ENCODE data around the gene CEBPB.
"Not testable (repeated sequence)": the region's sequence is repeated elsewhere in the genome, so short reads cannot be mapped to it uniquely, and the experiment has no call there.

Gene CEBPB

DNA sequence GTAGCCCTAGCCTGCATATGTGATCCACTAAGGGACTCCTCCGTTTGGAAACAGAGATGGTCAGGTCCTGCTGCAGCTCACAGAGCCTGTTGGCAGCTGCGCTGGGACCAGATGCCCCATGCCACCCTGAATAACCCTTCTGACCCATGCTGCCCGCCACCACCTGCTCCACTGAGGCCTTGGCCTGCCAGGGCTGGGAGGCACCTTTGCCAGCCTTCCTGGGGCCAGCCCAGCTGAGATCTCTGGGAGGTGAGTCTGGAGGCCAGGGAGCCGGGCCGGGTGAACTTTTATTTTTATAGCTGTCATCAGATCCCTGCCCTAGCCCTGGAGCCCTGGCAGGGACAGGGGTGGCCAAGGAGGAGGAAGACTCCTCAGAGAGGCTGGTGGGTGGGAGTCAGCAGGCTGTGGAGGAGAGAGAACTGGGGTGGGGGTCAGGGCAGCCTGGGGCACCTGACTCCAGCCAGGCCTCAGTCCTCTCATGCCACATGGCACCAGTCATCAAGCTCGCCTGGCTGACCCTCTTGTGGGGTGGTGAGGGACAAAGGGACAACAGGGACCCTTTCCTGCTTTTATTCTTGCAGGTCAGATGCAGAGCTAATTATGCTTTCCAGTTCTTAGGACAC, 10.0 kb downstream of the CEBPB start:
- H3K36me3 Mint-ChIP-seq (ENCODE audit: insufficient read depth), result peaks cover 4% of the 10 kb centered on the region
- H3K27me3 Mint-ChIP-seq, result no peaks in the 10 kb centered on the region
- ATAC-seq (replicated peaks), result no peak
- DNase-seq, result no peak
- H3K4me1 Mint-ChIP-seq (ENCODE audit: low read depth in 2 of 2), result peaks cover 4 to 5% of the 10 kb centered on the region in 2 donors
- H3K9me3 Mint-ChIP-seq, result peaks cover 2 to 8% of the 10 kb centered on the region in 2 donors
- H3K4me3 Mint-ChIP-seq, result no peak overlapping the region
- no peak overlapping the region for H3K27ac Mint-ChIP-seq

DNA sequence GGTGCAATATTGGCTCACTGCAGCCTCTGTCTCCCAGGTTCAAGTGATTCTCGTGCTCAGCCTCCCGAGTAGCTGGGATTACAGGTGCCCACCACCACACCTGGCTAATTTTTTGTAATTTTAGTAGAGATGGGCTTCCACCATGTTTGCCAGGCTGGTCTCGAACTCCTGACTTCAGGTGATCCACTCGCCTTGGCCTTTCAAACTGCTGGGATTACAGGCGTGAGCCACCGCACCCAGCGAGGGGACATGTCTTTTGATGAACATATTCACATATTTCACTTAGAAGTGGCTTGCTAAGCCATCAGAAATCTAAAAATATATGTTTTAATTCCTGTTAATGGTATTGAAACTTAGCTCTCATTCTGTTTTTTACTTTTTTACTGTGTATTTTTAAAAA, 11.1 kb downstream of the CEBPB start:
- H3K27me3 Mint-ChIP-seq; H3K27ac Mint-ChIP-seq; H3K36me3 Mint-ChIP-seq (ENCODE audit: insufficient read depth); ATAC-seq (replicated peaks); H3K9me3 Mint-ChIP-seq; DNase-seq; H3K4me3 Mint-ChIP-seq; H3K4me1 Mint-ChIP-seq (ENCODE audit: low read depth in 2 of 2): not testable (repeated sequence)

DNA sequence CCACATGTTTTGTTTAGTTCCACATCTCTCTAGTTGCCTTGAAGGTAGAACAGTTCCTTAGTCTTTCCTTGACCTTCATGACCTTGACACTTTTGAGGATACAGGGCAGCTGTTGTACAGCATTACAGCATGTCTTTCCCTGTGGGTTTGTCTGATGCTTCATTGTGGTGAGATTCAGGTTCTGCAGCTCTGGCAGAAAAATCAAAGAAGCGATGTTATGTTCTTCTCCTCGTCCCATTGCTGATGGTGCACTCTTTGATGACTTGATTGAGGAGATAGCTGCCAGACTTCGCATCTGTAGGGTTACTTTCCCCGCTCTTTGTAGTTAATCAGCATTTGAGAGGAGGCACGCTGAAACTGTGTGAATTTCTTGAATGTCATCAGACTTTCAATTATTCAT, 12.0 kb downstream of the CEBPB start:
- H3K4me3 Mint-ChIP-seq, result no peak overlapping the region
- ATAC-seq (replicated peaks) (no peak), DNase-seq (no peak)
- peaks cover 2 to 8% of the 10 kb centered on the region in 2 donors for H3K9me3 Mint-ChIP-seq
- no peak overlapping the region for H3K27ac Mint-ChIP-seq
- no peaks in the 10 kb centered on the region for H3K4me1 Mint-ChIP-seq (ENCODE audit: low read depth in 2 of 2)
- peaks cover 3 to 11% of the 10 kb centered on the region in 2 donors for H3K27me3 Mint-ChIP-seq
- peaks cover 4% of the 10 kb centered on the region for H3K36me3 Mint-ChIP-seq (ENCODE audit: insufficient read depth)

DNA sequence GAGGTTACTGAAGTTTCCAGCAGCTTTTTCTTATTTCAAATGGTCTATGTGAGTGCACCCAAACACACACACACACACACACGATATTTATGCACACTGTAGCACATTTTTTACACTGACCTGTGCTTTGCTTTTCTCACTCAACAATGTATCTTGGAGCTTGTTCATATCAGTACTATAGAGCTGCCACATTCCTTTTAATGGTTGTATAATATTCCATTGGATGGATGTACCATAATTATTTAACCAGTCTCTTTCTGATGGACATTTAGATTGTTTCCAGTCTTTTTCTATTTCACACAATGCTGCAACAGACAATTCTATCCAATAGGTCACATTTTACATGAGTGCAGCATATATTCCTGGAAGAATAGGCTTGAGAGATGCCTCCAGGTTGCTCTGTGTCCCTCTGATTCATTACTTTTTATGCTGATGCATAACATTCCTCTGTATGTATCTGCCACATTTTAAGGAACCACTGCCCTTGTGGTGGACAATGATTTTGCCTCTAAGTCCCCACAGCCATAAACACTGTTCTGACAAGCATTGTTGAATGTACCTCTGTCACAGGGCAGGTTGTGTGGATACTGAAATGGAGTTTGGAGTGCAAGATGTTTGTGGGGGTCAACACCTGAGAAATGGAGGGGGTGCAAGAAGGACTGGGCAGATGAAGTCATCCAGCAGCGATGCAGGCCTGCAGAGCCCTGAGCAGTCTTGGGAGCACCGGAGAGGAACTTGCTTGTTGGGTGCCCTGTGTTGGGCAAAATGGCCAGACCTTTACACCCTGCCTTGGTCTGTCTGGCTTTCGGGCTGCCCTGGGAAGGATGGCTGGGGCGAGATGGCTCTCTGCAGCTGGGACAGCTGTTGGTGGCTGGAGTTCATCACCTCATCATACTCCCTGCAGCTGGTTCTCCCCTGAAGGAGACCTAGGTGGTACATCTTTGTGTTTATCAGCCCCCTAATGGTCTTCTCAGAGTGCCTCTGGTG, 13.6 kb downstream of the CEBPB start:
- Mint-ChIP-seq H3K9me3 (peaks cover 2 to 8% of the 10 kb centered on the region in 2 donors), H3K27ac (no peak overlapping the region), H3K4me1 (ENCODE audit: low read depth in 2 of 2) (no peaks in the 10 kb centered on the region), H3K27me3 (peaks cover 5 to 16% of the 10 kb centered on the region in 2 donors), H3K36me3 (ENCODE audit: insufficient read depth) (peaks cover 4% of the 10 kb centered on the region), H3K4me3 (no peak overlapping the region)
- ATAC-seq (replicated peaks) (no peak), DNase-seq (no peak)

DNA sequence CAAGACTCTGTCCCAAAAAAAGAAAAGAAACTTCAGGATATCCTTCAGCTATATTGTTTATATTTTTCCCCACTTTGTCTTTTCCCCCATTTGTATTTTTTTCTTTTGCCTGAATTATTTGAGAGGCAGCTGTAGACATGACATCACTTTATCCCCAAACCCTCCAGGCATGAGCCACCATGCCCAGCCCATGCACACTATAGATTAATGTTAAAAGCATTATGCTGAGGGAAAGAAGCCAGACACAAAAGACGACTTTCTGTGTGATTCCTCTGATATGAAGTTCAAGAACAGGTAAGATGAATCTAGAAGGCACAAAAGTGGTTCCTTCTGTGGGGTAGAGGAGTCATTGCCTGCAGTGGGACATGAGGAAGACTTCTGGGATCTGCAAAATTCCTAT, 16.4 kb downstream of the CEBPB start:
- Mint-ChIP-seq H3K27me3 (peaks cover 5 to 16% of the 10 kb centered on the region in 2 donors), H3K9me3 (peaks cover 2 to 8% of the 10 kb centered on the region in 2 donors), H3K36me3 (ENCODE audit: insufficient read depth) (no peaks in the 10 kb centered on the region), H3K27ac (no peak overlapping the region), H3K4me3 (no peak overlapping the region), H3K4me1 (ENCODE audit: low read depth in 2 of 2) (peaks cover 0 to 3% of the 10 kb centered on the region in 2 donors)
- ATAC-seq (replicated peaks), result no peak
- DNase-seq, result no peak

DNA sequence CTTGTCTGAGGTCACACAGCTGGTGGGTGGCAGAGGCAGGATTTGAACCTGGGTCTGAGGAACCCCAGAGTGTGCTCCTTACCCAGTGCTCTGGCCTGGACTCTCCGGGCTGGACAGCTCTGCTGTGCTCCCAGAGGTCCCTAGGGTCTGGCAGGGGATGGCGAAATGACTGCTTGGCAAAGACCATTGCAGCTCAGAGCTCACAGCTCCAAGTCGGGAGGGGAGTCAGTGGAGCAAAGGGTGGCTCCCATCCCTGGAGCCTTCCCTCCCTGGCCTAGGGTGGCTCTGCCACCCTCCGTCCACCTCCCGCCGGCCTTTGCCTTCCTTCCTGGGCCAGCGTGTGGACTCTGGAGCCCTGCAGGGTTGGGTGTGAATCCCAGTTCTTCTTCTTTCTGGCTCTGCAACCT, 17.5 kb downstream of the CEBPB start:
- Mint-ChIP-seq H3K4me1 (ENCODE audit: low read depth in 2 of 2) (peaks cover 0 to 3% of the 10 kb centered on the region in 2 donors), H3K36me3 (ENCODE audit: insufficient read depth) (no peaks in the 10 kb centered on the region), H3K27me3 (peaks cover 12 to 24% of the 10 kb centered on the region in 2 donors), H3K27ac (no peak overlapping the region), H3K9me3 (peaks cover 2 to 8% of the 10 kb centered on the region in 2 donors), H3K4me3 (no peak overlapping the region)
- no peak for DNase-seq
- no peak for ATAC-seq (replicated peaks)

DNA sequence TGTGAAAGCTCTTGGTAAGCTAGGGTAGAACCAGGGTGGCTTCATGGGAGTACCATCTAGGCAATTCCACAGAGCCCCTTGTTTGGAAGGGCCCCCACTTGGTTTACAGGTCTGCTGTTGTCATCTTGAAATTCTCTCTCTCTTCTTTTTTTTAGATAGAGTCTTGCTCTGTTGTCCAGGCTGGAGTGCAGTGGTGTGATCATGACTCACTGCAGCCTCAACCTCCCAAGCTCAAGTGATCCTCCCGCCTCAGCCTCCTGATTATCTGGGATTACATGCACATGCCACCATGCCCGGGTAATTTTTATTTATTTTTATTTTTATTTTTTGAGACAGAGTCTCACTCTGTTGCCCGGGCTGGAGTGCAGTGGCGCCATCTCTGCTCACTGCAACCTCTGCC, 18.2 kb downstream of the CEBPB start:
- not testable (repeated sequence) for H3K4me3 Mint-ChIP-seq; H3K4me1 Mint-ChIP-seq (ENCODE audit: low read depth in 2 of 2); ATAC-seq (replicated peaks); H3K36me3 Mint-ChIP-seq (ENCODE audit: insufficient read depth); DNase-seq; H3K27ac Mint-ChIP-seq; H3K9me3 Mint-ChIP-seq
- H3K27me3 Mint-ChIP-seq, result peaks cover 19 to 32% of the 10 kb centered on the region in 2 donors

DNA sequence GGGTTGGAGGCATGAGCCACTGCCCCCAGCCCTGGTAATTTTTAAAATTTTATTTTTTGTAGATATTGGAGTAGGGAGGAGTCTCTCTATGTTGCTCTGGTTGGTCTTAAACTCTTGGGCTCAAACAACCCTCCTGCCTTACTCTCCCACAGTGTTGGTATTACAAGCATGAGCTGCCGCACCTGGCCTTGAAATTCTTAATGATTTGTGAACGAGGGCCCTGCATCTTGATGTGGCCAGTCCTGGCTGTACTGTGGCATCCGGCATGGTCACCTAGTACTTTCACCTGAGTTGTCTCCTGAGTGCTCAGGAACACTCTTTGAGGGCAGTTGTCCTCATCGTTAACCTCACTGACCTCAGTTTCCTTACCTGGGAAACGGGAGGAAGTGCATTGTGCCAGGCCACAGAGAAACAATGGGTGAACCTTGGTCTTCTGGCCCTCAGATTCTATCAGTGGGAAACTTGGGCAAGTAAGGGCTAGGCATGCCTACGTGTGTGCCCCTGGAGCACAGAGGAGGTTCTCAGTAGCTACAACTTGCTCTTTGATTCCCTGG, 19.5 kb downstream of the CEBPB start:
- no peak overlapping the region for H3K4me3 Mint-ChIP-seq
- H3K4me1 Mint-ChIP-seq (ENCODE audit: low read depth in 2 of 2), result peaks cover 0 to 3% of the 10 kb centered on the region in 2 donors
- no peak overlapping the region for H3K27ac Mint-ChIP-seq
- H3K36me3 Mint-ChIP-seq (ENCODE audit: insufficient read depth), result no peaks in the 10 kb centered on the region
- DNase-seq, result no peak
- peaks cover 25 to 45% of the 10 kb centered on the region in 2 donors for H3K27me3 Mint-ChIP-seq
- H3K9me3 Mint-ChIP-seq, result no peaks in the 10 kb centered on the region
- no peak for ATAC-seq (replicated peaks)

DNA sequence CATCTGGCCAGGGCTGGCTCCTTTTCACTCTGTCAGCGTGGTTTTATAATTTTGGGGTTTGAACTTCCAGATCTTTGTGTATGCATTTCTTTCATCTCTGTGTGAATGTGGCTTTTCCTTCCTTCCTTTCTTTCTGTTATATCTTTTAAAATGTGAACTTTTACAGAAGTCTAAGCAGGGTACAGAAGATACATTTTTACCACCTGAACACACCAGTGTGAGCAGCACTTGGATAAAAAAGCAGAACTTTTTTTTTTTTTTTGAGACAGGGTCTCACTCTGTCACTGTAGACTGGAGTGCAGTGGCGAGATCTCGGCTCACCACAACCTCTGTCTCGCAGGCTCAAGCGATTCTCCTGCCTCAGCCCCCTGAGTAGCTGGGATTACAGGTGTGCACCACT, 20.5 kb downstream of the CEBPB start:
- peaks cover 28 to 52% of the 10 kb centered on the region in 2 donors for H3K27me3 Mint-ChIP-seq
- no peaks in the 10 kb centered on the region for H3K9me3 Mint-ChIP-seq
- no peaks in the 10 kb centered on the region for H3K36me3 Mint-ChIP-seq (ENCODE audit: insufficient read depth)
- DNase-seq, result no peak
- peaks cover 0 to 3% of the 10 kb centered on the region in 2 donors for H3K4me1 Mint-ChIP-seq (ENCODE audit: low read depth in 2 of 2)
- no peak overlapping the region for H3K4me3 Mint-ChIP-seq
- ATAC-seq (replicated peaks), result no peak
- H3K27ac Mint-ChIP-seq, result no peak overlapping the region

DNA sequence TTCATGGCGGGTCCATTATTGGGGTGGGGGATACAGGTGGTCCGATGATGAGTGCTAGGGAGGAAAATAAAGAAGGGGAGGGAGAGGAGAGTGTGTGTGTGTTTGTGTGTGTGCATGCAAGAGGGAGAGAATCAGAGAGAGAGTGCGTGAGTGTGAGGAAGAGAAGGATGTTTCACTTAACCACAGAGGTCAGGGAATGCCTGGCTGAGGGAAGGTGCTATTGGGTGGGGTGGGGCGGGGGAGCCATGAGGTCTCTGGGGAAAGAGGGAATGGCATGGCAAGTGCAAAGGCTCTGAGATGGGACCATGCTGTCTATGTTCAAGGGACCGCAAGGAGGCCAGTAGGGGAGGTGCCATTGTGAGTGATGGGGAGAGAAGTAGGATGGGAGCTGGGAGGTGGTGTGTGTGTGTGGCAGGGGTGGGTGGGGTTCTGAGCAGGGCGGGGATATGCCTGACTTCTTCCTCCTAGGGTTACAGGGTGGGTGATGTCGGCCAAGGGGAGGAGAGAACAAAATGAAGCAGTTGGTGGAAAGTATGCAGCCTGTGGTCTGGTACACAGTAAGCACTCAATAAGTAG, 23.0 kb downstream of the CEBPB start:
- Mint-ChIP-seq H3K36me3 (ENCODE audit: insufficient read depth) (peaks cover under 1% of the 10 kb centered on the region), H3K27me3 (peaks cover 27 to 43% of the 10 kb centered on the region in 2 donors), H3K4me3 (no peak overlapping the region), H3K27ac (peak overlapping the region in 1 of 2 donors; percentile 71), H3K4me1 (ENCODE audit: low read depth in 2 of 2) (peaks cover 0 to 3% of the 10 kb centered on the region in 2 donors), H3K9me3 (no peaks in the 10 kb centered on the region)
- ATAC-seq (replicated peaks), result no peak
- no peak for DNase-seq

DNA sequence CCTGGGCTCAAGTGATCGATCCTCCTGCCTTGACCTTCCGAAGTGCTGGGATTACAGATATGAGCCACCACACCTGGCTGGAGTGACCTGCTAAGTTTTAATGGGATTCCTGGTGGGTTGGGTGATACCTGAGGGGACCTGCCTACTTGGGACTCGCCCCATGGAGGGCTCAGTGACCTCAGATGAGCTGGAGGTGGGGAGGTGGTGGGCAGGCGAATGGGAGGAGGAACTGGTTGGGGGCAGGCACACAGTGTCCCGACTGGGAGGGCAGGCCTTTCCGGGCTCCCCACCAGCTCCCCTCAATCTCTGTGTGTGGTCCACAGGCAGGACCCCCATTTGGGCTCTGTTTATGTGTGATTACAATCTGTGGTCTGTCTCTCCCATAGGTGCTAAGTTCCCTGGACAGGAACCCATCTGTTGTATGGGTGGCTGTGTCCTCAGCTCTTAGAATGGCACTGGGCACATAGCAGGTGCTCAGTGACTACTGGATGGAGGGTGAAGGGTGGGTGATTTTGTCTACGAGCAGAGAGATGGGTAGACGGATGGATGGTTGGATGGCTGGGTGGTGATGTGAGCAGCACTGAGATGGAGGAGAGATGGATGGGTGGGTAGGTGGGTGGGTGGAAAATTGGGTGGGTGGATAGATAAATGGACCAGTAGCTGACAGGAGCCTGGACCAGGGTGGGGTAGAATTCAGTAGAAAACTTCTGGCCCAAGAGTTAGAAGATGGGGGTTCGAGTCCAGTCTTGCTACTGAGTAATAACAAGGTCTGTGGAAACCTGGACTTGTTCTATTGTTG, 23.8 kb downstream of the CEBPB start:
- no peak for ATAC-seq (replicated peaks)
- no peak for DNase-seq
- H3K4me1 Mint-ChIP-seq (ENCODE audit: low read depth in 2 of 2), result peaks cover 0 to 3% of the 10 kb centered on the region in 2 donors
- H3K36me3 Mint-ChIP-seq (ENCODE audit: insufficient read depth), result peaks cover 3% of the 10 kb centered on the region
- H3K27me3 Mint-ChIP-seq, result peaks cover 33 to 47% of the 10 kb centered on the region in 2 donors
- no peak overlapping the region for H3K4me3 Mint-ChIP-seq
- no peaks in the 10 kb centered on the region for H3K9me3 Mint-ChIP-seq
- H3K27ac Mint-ChIP-seq, result no peak overlapping the region

DNA sequence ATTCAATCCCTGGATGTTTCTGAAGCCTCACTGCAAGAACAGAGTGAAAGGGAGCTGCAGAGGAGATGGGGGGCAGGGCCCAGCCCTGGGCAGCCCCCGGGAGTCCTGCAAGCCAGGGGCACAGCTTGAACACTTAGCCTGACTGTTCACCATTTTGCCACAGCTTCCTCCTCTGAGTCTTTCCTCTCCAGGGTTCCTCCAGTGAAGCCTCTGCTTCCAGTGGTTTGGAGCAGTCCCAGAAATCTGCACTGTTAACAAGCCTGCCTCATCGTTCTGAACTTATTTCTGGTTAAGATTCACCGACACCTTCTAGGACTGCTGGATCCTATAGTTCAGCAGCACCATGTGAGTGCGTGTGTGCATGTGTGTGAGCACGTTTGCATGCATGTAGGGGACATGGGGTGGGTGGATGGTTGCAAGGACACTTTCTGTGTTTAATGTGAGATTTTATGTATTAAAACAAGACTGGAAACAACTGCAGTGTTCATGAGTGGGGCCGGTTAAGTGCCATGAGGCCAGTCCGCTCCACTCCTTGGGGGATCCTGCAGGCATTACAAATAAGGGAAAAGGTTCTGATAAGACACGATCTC, 24.6 kb downstream of the CEBPB start:
- peaks cover 0 to 2% of the 10 kb centered on the region in 2 donors for H3K9me3 Mint-ChIP-seq
- peaks cover 3% of the 10 kb centered on the region for H3K36me3 Mint-ChIP-seq (ENCODE audit: insufficient read depth)
- H3K27ac Mint-ChIP-seq, result peak overlapping the region in 1 of 2 donors; percentile 33
- no peak for DNase-seq
- no peak for ATAC-seq (replicated peaks)
- no peak overlapping the region for H3K4me3 Mint-ChIP-seq
- H3K27me3 Mint-ChIP-seq, result peaks cover 33 to 52% of the 10 kb centered on the region in 2 donors
- H3K4me1 Mint-ChIP-seq (ENCODE audit: low read depth in 2 of 2), result peaks cover 0 to 3% of the 10 kb centered on the region in 2 donors
